Activated gamma-delta T cell (primary cell): ENCODE data around the gene MTMR2.
A peak's percentile ranks its signal among the peaks of the same experiment; 100 is the strongest.
"Not testable (repeated sequence)": the region's sequence is repeated elsewhere in the genome, so short reads cannot be mapped to it uniquely, and the experiment has no call there.

Source experiments
- DNase-seq: peaks from one replicate; lab custom pipeline; 2025; lab: John Stamatoyannopoulos, UW

Gene MTMR2

DNA sequence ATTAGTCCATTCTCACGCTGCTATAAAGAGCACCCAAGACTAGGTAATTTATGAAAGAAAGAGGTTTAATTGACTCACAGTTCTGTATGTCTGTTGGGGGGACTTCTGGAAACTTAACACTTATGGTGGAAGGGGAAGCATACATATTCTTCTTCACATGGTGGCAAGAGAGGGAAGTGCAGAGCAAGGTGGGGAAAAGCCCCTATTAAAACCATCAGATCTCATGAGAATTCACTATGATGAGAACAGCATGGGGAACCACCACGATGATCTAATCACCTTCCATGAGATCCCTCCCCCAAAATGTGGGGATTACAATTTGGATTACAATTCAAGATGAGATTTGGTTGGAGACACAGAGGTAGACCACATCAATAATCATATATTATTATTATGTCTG, 107.9 kb downstream of the MTMR2 start:
- DNase-seq, result no peak

DNA sequence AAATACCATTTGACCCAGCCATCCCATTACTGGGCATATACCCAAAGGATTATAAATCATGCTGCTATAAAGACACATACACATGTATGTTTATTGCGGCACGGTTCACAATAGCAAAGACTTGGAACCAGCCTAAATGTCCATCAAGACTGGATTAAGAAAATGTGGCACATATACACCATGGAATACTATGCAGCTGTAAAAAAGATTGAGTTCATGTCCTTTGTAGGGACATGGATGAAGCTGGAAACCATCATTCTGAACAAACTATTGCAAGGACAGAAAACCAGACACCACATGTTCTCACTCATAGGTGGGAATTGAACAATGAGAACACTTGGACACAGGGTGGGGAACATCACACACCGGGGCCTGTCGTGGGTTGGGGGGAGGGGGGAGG, 112.9 kb downstream of the MTMR2 start:
- not testable (repeated sequence) for DNase-seq

DNA sequence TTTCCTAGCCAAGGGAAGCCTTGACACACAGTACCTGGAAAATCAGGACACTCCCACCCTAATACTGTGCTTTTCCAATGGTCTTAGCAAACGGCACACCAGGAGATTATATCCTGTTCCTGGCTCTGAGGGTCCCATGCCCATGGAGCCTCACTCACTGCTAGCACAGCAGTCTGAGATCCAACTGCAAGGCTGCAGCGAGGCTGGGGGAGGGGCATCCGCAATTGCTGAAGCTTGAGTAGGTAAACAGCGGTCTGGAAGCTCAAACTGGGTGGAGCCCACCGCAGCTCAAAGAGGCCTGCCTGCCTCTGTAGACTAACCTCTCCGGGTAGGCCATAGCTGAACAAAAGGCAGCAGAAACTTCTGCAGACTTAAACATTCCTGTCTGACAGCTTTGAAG, 117.4 kb downstream of the MTMR2 start:
- DNase-seq, result not testable (repeated sequence)

DNA sequence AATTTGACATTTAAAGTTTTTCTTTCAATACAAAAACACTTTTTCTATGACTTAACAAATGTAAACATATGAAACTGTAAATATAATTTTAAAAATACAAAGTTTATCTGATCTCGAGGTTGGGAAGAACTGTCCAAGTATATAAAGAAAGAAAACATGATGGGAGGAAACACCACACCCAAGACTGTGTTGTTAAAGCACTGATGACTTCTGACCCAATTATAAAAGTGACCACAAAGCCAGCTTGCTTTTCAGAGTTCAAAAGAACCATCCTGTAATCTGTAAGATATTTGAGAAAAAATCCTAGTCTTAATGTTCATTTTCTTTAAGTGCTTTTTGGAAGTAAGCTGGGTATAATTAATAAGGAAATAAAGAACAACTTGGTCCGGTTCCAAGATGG, 118.0 kb downstream of the MTMR2 start:
- no peak for DNase-seq

DNA sequence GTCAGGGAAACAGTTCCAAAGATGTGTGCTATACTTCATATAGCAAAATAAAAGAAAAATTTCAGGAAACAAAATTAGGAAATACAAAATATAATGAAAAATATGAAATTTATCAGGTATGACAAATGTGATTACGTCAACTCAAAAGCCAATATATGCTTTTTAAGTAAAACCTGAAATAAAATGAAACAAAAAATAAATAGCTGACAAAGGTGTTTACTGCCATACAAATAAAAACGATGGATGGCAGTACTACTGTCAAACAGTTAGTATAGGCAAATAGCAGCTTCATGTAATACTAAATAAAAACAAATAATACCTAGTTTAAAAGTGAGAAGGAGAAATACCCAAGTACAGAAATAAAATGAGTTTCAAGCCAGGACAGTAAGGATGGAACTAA, 119.9 kb downstream of the MTMR2 start:
- no peak for DNase-seq

DNA sequence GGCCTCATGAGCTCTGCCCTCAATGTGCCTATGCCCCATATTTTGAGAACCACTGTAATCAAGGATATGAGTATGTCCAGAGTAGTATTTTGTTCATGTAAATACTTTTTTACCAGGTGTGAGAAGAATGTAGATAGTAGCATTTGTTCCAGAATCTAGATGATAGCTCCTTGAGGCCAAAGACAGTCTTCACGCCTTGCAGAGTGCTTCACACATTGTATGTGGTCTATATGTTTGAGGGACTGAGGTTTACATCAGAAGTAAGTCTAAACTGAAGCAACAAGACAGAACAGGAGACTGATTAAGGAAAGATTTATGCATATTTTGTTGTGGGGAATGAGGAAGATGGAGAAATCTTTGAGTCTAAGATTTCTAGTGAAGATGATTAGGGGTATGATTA, 121.1 kb downstream of the MTMR2 start:
- no peak for DNase-seq

DNA sequence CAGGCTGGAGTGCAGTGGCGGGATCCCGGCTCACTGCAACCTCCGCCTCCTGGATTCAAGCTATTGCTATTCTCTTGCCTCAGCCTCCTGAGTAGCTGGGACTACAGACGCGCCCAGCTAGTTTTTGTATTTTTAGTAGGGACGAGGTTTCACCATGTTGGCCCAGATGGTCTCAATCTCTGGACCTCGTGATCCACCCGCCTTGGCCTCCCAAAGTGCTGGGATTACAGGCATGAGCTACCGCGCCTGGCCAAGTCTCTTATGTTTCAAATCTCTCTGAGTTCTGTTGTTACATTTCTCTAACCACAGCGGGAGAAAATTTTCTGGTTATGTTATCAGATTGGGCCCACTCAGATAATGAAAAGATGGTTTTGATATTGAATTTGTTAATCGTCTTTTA, 123.5 kb downstream of the MTMR2 start:
- DNase-seq, result no peak

DNA sequence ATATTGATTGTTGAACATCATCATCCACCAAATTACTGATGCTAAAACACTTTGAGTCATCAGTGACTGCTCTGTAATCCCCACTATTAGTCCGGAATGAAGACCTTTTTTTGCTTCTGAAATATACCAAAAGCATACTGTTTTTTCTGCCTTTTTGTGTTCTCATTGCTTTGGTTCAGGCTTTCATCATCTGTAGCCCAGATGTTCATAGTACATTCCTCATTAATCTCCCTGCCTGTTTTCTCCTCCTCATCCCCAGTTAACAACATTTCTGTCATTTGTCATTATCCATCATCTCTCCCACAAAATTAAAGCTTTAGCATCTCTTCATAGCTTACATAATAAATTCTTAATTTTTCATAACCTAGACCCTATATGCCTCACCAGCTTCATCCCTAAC, 124.4 kb downstream of the MTMR2 start:
- DNase-seq, result no peak

DNA sequence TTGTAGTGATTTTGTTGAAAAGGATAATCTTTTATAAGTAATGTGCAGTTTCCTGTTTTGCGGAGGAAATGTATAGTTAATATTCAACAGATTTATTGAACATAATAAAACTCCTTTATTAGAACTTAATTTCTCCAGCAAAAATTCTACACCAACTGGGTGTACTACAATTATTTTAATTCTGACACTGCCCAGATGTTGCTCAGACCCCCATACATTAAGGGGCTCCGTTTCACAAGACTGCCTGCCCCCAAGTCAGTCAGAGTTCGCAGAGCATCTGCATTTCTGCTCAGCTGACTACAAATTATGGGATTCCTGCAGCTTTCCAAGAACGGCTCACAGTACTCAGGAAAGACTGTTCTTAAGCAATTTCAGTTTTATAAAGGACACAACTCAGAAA, 127.4 kb downstream of the MTMR2 start:
- DNase-seq, result no peak

DNA sequence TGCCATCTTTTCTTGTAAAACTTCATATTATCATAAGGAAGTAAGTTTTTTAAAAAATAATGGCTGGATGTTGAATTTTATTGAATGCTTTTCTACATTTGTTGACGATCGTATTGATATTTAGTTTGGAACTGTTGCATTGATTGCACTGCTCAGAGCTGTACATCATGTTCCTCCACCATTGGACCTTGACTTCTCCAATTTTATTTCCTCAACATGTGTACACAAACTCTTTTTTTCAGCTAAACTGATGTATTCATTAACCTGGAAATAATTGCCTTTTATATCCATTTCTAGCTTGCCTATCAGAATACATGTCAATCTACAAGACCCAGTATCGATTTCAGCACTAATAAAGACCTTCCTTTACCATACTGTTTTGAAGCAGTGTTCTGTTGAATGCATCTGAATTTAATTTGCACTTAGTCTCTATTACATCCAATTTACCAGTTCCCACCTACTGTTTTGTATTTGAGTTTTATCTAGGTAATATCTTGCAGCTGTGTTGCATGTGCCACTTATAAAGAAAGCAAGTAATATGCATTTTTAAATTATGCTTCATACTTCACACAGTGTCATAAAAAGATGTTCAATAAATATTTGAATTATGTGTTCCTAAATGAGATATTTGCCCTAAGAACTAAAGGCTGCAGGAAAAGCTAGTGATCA, 128.1 kb downstream of the MTMR2 start:
- no peak for DNase-seq

DNA sequence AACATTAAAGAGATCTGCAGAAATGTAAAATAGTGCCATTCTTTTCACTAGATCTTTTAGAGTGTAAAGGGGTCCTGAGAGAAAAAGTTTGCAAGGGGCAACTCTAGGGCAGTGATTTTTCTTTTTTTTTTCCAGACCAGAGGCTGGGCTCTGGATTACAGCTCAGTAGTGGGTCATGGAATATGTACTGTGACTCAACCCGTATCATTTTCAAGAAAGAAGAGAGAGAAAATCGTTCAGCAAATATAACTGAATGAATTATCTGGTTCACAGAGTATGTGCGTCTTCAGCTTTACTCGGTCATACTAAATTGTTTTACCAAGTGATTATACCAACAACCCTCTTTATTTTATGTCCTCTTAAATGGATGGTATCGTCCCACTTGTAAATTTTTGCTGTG, 129.8 kb downstream of the MTMR2 start:
- no peak for DNase-seq

DNA sequence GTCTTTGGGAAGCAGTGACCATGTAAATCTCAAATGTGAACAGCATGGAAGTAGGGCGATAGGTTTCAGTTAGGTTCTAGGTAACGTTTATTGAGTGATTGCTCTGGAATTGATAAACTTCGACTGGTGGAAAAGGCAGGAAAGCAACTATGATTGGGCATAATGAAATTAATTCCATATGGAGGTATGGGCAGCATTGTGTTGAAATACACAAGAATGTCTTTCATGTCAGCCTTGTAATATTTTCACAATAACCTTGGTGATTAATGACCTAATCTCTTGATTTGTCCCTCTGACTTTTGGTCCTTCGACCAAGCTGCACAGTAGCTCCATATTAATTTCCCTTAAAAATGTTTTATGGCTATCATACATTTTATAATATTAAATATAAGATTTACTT, 130.8 kb downstream of the MTMR2 start:
- no peak for DNase-seq

DNA sequence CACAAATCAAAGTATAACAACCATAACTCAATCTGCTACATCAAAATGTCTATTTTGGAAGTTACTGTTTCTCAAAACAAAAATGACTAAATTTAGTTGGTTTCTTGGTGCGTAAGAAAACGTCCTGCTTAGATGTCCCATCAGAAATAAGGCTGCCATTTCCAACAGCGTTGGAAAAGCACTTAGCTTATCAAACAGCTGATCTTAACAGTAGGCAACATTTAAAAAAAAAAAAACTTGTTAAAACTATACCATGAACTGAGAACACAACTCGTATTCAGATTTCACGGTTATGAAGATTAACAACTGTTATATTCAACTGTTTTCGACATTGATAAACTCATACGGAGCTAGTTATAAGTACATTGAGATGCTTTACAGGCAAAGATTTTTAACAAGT, 131.2 kb downstream of the MTMR2 start:
- no peak for DNase-seq

DNA sequence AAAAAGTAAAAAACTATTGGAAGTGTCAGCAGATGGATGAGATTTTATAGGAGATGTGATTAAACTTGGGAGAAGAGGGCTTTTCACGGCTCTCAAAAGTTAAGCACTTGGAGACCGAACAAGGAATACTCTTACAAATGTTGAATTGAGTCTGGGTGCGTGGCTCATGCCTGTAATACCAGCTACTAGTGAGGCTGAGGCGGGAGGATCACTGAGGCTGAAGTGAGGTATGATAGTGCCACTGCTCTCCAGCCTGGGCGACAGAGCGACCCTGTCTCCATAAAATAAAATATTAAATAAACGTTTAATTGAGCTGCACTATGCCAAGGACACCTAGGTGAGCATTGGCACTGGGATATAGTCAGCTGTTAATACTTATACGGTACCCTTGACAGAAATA, 131.7 kb downstream of the MTMR2 start:
- DNase-seq, result no peak

DNA sequence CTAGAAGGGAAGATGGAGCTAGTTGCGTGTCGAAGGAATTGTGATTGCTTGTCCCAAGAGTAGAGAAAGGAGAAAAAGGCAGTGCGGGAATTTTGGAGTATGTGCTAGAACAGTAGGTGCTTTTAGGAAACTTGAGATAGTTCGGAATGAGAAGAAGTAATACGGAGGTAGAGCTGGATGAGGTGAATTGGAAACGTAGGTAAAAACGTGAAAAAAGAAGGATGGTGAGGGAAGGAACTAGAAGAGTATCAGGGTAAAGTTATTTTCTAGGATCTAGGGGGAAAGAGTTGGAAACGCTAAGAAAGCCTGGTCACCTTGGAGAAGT, 132.2 kb downstream of the MTMR2 start:
- DNase-seq, result no peak

DNA sequence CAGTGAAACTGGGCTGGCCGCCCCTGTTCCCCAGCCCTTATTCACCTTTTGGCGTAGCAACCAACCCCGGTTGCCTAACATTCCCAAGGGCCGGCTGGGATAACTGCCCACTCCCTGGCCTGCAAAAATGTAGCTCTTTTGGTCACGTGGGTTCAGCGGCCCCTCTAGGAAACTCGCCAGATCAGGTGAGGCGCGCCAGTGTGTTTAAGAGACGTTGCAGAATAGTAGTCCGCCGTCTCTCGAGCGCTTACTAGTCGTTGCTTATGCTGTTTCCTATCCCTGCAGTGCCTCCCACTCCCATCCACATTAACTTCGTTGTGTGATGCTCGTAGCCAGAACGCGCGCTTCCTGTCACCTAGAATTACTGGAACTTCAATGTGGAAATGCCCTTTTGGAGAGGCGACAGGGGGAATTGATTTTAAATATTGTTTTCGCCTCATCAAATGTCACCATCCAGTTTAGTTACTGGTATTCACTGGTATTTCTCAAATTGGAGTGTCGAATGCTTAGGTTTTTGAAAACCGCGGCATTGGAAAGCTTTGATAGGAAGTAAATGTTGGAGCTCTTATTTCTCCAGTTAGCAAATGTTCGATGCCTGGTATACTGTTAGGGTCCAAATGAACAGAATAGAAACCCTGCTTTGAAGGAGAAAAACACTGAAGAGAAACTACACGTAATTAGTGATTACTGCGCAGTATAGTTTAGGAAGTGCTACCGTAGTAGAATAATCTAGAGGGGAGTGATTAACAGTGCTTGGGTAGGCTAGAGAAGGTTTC, 132.8 kb downstream of the MTMR2 start:
- no peak for DNase-seq

DNA sequence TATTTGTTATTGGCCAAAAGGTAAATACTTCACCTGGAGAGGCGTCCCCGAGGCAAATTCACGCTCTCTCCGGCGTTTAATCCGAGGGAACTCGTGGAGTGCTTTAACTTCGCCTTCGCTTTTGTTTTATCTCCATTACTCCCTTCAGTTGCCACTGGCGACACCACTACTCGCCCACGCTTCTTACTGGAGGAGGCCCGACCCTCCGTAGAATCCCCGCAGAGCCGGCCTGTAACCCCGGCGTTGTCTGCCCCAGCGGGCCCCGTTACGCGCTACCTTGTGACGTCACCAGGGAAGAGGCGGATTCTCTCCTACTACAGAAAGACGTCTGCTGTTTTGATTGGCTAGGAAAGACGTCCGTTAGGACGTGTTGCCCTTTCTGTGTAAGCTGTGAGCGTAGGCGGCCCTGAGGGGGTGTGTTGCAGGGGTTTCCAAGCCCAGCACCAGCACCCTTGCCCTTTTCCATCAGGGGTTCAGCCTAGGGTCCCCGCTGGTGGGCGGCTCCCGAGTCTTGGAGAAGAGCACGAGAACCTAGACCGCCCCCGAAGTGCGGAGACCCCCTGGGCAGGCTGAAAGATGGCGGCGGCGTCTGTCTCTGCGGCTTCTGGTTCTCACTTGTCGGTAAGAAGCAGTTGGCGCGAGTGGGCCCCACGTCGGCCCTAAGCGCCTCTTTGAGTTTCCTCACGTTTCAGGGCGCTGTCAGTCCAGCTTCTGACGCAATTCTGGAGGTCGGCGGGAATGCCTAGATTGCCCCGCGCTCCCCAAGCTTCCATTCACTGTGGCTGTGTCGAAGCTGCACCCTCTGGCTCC, 133.6 kb downstream of the MTMR2 start, which contains the start of gene CEP57:
Gene CEP57 (plus strand): TSS at position 376 of the 810 bp plus-strand sequence. CDS start 201 bp downstream, at position 577.
- peak; percentile 58 for DNase-seq

DNA sequence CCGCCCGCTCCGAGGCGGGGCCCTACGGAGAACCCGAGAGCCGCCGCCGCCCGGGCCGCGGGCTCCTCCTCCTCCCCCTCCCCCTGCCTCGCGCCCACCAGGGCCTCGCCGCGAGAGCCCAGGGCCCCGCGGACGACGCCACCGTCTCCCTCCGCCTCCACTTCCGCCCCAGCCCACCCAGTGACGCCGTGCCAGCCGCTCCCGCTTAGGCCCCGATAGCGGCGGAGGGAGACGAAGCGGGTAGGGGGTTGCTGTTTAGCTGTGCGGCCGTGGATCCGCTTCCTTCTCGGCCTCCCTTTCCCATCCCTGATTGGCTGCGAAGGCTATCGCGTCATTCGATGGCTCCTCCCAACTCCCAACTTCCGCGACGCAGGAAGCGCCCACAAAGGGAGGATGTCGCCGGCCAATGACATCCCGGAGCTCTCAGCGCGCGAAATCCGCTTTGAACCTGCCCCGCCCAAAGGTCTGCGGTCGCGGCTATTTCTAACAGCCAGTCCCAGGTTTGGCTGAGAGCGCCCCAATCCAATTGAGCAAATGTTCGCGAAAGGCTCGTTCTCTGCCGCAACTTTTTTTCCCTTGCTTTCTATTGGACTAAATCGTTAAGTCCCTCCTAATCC, 134.3 kb downstream of the MTMR2 start, which contains the start of gene FAM76B:
Gene FAM76B (minus strand): TSS at position 277 of the 617 bp plus-strand sequence. CDS start 304 bp downstream, outside the sequence.
- peak; percentile 92 for DNase-seq

DNA sequence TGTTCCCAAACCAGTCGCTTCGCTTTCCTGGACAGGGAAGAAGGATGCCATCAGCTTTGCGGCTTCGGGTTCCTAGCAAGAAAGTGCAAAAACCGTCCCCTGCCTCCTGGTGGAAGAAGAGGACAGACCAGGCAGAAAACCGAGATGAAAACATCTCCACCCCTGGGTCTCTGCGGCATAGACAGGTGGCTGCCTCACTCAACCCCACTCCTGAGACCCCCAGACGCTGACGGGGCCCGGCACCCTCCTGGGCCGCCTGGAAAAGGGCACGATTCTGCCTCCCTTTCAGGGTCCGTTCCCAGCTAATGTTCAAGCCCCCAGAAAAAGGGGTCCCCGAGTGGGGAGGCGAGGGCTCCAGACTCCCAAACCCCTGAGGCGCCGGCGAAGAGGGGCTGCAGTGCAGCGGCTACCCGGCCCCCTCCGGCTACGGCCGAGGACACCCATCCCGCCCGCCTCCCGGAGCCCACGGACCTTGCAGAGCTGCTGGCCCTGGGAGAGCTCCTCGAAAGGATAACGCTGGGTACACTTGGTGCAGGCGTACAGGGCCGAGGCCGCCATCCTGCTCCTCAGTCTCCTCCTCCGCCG, 134.9 kb downstream of the MTMR2 start:
- no peak for DNase-seq
